GM13977 (cell line): Measurements from ENCODE around the gene NPB.

Source experiments
- DNase-seq: peaks from one replicate; pipeline ENCODE4 v3.0.0; 2012; ENCODE audit warnings: low spot score
- in situ Hi-C: fragments of 300-500 bp; cut with MboI; formaldehyde crosslinking; loops from one replicate; pipeline ENCODE4 v1.12.0; 2022; ENCODE audit warnings: low sequenced_read_pairs, low pct_unique_long_range_greater_than_20kb, mixed read lengths, inconsistent platforms; ENCODE audit not compliant: unreplicated experiment
- TF ChIP-seq, protein P1 (sequence below): IDR thresholded peaks from 2 replicates; pipeline ENCODE4 v1.5.1; 2012; ENCODE audit warnings: mild to moderate bottlenecking, control low read depth; ENCODE audit not compliant: insufficient read depth; ENCODE audit errors: extremely low read depth, missing control alignments

The NPB gene

DNA sequence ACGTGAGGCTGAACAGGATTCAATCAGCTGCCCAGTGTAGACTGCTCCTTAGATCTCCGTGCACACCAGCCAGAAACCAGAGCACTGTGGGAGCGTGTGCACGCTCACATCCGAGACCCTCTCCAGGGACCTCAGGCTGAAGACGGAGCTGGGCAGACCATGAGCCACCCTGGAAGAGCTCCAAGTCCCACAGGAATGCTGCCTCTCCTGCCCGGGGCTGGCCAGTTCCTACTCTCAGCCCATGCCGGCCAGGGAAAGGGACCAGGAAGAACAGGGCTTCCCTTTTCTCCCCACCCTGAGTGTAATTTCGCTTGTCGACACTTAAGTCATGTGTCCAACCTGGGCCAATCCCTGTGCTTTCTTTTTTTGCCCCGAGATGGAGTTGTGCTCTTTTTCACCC lies 17.5 kb upstream of the NPB start:
- TF ChIP-seq, protein P1, sequence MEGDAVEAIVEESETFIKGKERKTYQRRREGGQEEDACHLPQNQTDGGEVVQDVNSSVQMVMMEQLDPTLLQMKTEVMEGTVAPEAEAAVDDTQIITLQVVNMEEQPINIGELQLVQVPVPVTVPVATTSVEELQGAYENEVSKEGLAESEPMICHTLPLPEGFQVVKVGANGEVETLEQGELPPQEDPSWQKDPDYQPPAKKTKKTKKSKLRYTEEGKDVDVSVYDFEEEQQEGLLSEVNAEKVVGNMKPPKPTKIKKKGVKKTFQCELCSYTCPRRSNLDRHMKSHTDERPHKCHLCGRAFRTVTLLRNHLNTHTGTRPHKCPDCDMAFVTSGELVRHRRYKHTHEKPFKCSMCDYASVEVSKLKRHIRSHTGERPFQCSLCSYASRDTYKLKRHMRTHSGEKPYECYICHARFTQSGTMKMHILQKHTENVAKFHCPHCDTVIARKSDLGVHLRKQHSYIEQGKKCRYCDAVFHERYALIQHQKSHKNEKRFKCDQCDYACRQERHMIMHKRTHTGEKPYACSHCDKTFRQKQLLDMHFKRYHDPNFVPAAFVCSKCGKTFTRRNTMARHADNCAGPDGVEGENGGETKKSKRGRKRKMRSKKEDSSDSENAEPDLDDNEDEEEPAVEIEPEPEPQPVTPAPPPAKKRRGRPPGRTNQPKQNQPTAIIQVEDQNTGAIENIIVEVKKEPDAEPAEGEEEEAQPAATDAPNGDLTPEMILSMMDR, result no peak
- in situ Hi-C loops, result no loop called here

DNA sequence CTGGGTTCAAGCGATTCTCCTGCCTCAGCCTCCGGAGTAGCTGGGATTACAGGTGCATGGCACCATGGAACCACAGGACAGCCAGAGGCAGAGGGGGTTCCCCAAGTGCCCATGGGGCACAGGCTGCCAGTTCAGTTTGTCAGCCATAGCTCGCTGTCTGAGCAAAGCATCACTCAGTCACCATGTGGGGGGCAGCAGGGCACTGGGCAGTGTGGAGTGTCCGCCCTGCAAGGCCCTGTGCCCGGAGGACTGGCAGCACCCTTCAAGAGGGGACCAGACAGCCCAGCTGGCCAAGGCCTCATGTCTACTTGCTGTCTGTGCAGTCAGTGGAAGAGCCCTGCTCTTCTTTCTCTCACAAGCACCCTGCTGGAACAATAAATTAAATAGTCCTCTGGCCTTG lies 17.1 kb upstream of the NPB start:
- TF ChIP-seq, protein P1, result no peak
- in situ Hi-C loops, result no loop called here
- no peak for DNase-seq

More for the DNA sequence above, 17.5 kb upstream of the NPB start:
- no peak for DNase-seq

DNA sequence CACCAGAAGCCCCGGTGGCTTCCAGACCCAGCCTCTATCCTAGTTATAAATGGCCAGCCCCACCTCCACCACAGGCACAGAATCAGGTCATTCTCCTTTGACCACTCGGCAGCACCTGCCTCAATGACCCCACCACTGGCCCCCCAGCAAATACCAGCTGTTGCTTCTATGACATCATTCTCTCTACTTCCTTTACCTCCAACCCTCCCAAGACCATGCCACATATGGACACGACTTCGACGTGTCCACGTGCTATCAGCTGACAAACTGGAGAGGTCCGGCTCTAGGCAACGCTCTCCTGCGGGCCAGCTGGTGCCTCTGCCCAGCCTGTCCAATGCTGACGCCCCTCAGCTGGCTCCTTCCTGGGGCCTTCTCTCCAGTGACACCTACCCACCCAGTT lies 16.6 kb upstream of the NPB start:
- DNase-seq, result no peak
- in situ Hi-C loops, result no loop called here
- TF ChIP-seq, protein P1, result no peak

DNA sequence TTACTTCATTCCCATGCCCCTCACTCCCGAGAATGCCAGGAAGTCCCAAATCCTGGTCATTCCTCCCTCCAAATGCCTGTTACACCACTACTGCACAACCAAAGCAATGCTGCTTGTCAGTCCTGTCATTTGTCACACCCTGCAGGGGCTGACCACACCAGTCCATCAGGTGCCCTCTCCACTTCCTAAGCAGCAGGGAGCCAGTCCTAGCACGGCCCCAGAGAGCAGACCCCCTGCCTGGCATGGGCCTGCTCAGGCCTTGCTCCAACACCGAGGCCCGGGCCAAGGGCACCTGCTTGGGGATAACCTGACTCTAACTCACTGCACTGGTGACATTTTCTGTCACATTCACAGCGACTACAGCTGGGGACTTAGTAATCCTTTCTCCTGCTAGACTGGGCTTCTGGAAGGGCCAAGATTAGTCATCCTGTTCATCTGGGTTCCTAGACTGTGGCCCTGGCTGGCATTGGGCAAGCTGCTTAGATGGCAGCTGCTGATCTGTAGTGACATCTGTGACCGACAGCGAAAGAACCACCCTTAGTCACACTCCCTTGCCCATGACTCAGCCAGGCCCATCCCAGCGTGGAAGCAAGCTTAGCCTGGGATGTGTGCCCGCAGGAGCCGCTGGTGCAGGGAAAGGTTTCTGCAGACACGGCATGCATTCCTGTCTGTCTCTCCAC lies 16.0 kb upstream of the NPB start:
- DNase-seq, result no peak
- TF ChIP-seq, protein P1, result no peak
- in situ Hi-C loops, result no loop called here

DNA sequence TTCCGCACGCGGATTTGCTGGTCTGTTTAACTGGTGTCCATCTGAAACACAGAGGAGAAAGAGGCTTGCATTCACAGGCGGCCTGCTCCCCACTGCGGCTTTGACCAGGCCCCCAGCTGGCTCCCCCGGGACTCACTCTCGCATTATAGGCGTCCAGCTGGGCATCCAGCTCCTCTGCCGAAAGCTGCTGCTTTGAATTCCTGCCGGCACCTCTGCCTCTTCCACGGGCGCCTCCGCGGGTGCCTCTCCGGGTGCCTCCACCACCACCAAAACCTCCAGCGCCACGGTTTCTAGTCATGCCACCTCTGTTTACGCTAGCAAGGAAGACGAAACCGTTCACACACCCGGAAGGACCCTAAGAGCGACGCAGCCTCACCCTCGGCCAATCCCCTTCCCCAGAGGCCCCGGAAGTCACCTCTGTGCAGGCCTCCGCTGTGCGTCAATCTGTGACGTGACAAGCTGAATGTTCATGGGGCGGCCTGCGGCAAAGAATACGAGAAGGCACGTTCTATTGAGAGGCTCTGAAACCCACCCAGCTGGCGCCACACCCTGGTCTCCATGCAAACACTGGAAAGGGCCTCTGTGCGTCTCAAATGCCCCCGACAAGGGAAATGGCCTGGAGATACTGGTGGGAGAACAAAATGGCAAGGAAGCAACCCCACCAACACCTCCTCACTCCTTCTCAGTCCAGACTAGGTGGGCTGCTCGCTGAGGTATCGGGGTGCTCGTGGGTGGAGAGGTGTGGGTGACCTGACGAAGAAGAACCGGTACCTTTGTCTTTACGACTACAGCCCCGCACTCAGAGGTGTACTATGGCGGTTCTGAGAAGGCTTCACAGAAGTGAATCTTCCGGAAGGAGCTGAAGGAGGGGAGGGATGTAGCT lies 13.7 kb upstream of the NPB start:
- in situ Hi-C loops, result no loop called here
- no peak for DNase-seq
- TF ChIP-seq, protein P1, result no peak

DNA sequence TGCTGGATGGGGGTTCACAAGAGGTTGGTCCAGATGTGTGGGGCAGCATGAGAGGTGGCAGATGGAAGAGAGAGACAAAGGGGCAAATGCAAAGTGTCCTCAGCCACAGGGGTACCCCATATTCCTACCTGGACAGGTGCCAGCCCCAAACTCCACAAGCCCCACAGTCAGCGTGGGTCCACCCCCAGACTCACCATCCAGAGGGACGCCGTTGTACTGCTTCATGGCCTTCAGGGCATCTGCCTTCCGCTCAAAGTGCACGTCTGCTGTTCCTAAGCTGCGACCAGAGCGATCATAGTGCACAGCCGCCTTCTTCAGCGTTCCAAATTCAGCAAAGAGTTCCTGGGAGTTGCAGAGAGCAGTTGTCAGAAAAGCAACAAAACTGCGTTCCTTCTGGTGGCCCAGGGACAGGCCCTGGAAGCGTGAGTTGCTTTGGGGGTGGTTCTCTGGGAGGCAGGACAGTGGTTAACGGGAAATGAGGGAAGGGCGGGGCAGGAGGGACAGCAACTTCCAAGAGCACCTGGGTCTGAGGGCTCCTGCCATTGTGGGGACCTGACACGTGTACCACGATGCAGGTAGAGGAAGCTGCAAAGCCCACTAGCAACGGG lies 12.9 kb upstream of the NPB start:
- no peak for DNase-seq
- in situ Hi-C loops, result no loop called here
- TF ChIP-seq, protein P1, result no peak
